GM20431 (cell line): ENCODE measurements around the gene NTSR2.

Experiments
- in situ Hi-C: fragments of 300-500 bp; cut with MseI, MboI; formaldehyde crosslinking; loops from one replicate; pipeline ENCODE4 v1.15.0; 2020; ENCODE audit warnings: low sequenced_read_pairs; ENCODE audit not compliant: unreplicated experiment

The NTSR2 gene

DNA sequence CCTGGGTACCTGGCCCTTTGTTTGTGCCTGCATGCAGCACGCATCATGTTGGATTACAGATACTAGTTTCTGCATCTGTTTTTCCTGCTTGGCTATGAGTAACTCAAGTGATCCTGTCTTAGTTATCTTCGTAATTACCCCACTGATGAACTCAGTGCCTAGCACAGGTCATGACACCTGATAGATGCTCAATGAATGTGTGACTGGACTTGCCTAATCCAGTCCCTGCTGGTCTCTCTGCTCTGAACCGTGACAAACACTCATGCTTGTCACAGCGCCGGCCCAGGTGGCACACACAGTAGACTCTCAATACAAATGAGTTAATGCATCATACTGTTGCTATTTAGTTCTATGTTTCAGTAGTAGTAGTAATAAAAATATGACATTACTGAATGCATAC is 31.2 kb upstream of the NTSR2 start:
- in situ Hi-C loops = no loop called here

DNA sequence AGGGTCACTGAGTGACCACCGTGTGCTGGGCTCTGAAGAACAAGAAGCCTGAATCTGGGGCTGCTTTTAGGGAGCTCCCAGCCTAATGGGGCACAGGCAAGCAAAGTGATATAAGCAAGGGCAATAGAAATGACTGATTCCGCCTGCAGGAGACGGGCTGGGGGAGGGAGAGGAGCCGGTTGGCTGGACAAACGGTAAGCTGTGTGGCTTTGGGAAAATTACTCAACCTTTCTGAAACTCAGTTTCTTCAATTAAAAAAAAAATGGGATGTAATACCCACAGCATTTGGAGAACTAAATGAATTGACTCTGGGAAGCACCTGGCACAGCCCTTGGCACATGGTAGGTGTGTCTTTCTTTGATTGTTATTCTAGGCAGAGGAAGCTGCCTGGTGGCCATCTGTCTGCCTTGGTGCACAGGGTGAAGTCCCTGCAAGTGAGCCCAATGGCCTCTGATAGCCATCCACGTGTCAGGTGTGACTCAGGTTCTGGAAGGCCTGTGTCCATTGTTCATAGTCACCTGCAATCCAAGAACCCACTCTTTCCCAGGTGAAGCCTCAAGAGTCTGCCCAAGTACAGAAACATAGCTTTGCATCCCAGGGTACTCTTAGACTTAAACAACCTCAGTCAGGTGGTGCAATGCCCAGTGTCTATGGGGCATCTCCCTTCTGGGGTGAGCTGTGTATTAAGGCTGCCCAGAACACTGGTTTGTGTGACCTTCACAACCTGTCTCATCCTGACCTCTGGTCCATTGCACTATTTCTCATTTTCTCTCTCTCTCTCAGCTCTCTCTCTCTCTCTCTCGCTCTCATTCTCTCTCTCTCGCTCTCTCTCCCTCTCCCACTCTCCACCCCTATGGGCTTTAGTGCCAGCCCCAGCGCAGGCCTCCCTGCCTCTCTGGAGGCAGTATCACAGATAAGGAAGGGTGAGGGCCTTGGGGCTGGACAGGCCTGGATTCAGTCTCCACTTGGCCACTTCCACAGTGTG is 30.0 kb upstream of the NTSR2 start:
- in situ Hi-C loops = no loop called here

DNA sequence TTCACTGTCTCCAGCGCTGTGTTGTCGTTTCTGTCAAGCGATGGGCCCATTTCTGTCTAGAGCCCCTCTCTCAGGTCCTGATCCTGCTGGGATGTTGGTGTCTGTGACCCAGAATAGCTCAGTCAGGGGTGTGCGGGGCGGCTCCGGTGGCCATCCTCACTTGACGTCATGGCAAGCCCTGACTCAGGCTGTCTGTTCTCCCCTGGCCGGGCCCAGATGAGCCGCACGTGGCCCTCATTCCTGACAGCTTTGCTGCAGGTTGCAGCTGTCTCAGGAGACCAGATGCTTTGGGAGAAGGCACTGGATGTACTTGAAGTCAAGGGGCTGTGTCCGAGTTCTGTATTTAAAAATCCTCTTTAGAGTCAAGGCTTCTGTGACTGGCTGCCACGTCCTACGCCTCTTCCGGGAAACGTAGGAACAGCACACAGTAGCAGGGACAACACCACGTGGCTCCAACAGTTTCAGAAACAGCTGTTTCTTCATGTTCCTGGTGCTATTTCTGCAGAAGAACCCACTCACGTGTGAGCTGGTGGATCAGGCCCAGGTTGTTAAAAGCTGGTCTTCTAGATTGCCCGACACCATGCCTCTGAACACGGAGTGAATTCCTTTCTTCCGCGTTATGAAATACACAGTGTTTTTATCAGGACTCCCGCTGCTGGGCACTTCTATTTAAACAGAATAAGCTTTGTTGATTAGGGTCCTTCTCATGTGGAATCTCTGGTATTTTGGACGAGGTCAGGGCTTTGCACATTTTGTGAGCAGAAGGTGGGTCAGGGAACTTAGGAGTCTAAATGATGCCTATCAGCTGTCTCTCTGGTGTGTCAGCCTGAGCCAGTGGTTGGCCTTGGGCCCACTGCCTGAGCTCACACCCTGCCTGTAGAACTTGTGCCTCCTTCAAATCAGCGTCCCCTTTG is 28.3 kb upstream of the NTSR2 start:
- in situ Hi-C loops = no loop called here

DNA sequence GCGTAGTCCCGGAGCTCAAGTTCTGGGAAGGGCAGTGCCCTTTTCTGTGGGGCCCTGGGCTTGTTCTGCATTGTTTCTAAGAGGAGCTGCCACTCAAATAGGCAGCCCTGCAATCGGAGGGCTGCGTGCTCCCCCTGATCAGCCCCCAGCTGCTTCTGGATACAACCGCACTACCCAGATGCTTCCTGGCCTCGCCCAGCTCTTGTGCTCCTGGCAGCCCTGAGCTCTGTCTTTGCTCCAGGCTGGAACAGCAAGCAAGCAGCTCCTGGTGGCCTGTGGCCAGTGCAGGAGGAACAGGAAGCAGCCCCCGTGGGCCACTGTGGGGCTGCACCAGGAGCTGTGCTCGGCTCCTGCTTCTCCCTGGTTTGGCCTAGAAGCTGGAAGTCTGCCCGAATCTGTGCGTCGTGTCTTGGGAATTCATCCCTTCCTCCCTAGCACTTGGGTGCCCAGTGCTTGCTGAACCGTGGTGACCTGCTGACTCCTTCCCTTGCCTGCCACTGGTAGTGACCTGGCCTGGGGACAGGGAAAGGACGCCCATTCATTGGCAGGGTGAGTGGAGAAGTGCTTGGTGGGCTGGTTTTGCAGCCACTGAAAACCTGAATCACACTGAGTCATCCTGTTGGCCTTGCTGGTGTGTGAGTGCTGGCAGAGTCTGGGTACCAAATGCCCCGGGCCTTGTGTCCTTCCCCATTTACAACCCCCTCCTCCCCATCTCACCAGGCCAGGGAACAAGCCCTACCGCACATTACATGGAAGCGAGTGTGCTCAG is 27.3 kb upstream of the NTSR2 start:
- in situ Hi-C loops = no loop called here

DNA sequence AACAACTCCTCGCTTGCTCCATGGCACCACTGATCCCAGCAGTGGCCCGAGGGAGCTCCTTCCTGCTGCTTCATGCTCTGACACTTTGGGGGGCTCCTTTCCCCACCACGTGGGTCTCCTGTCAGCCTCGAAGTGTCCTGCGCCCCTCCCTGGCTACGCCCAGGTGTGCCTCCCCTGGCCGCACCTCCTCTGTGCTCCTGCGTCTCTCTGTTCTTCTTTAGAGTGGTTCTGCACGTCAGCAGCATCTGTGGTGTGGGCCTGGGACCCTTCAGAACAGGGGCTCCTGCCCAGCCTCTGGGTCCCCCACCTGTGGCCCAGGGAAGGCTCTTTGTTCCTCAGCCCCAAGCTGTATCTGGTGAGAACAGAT is 26.7 kb upstream of the NTSR2 start:
- in situ Hi-C loops = no loop called here

DNA sequence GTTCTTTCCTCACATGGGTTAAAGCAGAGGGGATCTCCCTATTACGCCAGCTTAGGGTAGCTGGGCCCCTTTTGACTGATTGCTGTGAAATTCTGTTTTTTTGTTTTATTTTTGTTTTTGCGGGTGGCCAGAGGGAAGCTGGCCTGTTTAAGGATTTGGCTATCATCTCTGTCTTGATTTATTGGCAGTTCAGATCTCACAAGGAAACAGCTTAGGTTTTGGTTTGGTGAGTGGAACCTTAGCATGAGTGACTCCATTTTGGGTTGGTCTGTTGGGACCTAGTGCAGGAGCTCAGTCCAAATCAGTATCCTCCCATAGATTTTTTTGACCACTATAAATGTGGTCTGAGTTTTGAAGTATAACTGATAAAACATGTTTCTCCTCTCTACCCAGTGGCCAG is 25.6 kb upstream of the NTSR2 start:
- in situ Hi-C loops = no loop called here

DNA sequence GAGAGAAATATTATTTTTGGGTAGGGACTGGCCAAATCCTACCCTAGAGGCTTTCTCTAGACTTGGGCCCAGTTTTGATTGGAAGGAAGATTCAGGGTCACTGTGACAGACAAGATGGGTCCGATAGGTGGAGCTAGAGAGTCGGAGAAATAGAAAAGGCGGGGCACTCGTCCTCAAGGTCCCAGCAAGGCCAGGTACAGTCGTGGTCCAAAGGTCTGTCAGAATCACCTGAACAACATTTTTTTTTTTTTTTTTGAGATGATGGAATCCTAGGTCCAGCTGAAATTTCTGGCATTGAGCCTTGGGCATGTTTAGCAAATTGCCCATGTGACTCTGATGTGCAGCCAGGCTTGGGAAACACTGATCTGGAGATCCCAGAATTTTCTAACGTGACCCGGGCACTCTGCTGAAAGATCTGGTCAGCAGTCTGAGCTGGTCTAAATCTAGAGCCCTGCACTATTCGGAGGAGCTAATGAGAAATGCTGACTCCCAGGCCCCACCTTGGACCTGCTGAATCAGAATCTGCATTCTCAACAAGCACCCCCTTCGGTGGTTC is 23.0 kb upstream of the NTSR2 start:
- in situ Hi-C loops = loop anchor here (5.0 kb wide), 1 partner anchor 89 kb away; no protein-coding TSS in a partner anchor

DNA sequence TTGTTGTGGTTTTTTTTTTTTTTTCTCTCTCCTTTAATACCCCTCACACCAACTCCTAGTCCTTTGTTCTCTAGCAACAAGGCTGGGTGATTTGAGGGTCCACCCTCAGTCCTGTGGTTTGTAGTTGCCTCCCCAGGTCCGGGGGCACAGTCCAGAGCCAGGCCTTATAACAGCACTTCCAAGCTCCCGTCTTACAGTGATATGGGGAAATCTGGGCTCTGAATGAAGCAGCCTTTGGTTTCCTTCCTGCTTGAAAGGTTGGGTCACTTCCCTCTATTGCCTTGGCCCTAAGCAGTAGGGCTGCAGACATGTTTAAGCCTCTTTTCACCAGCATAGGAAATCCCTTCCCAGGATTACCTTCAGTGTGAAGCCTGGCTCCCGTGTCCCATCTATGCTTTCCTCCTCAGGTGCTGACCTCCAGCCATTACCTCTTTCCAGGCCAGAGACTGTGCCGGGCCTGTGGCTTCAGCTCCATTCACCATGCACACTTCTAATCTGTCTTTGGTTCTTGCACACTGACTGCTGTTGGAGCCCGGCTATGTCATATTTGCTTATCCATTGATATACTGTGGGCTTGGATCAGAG is 21.2 kb upstream of the NTSR2 start:
- in situ Hi-C loops = loop anchor here (5.0 kb wide), 1 partner anchor 91 kb away; no protein-coding TSS in a partner anchor

DNA sequence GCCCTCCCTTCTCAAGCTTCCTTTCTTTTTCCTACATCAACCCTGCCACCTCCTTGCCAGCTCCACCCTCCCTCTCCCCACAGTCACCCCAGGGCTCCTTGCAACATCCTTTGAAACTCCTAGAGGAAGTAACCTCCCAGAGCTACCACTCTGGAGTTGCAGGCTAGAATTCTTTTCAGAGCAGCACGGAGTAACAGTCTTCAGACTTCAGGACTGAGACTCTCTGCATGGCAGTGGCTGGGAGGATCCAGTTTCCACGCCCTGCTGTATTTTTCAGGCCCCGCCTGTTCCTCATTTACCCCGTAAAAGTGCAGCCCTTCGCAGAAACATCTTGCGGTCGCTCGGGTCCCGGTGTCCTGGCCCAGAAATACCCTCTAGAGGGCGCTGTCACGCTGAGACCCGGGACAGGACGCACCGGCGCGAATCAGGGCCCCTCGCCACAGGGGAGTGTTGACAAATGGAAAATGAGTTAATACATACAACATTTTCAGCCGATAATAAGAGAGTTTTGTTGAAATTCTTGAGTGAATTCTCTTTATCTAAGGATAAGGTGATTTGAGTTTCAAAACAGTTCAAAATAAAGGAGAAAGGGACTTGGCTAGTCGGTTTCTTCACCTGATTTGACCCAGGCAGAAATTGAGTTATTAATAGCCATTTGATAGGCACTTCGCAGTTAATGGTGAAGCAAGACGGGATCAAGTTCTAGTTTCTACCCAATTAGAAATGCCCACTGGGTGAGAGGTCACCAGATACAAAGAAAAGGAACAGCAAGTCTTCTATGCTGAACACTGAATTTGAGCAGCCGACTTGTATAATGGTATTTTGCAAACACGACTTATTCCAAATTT is 18.5 kb upstream of the NTSR2 start:
- in situ Hi-C loops = no loop called here

DNA sequence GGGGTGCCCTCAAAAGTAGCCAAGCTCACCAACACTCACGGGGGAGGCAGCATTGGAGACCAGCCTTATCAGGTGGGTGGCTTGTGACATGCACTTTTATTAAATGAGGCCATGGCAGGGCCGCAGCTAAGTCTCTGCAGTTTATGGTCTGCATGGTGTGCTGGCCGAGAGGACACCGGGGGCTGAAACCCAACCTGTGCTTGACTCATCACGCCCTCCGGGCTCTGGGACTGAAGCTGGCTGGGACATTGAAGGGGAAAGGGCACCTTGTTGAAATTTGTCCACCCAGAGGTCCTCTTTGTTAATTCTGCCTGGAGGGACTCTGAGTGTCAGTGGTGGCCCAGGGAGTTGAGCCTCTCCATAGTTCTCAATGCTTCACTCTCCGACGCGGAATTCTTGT is 17.7 kb upstream of the NTSR2 start:
- in situ Hi-C loops = no loop called here

DNA sequence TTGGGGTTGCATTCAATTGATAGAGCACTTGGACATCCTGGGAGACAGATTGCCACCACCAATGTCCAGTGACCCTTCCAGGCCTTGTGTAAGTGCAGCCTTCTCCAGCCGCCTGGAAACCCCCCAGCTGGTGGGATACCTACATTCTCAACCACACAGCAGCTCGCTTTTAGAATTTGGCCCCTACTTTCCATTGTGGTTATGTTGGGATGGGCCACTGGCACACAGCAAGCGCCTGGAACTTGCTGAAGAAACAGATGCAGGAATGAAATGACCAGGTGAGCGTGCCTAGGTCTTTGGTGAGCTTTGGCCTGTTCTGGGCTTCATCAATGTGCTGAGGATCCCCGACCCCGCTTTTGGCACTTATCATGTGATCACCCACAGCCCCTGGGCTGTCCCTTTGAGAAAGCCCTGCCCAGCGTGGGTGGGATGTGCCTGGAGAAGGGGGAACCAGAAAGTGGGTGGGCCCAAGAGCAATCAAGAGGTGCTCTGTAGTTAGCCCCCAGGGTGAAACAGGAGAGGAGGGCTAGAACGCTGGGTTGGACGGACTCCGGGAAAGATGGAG is 16.0 kb upstream of the NTSR2 start:
- in situ Hi-C loops = no loop called here

DNA sequence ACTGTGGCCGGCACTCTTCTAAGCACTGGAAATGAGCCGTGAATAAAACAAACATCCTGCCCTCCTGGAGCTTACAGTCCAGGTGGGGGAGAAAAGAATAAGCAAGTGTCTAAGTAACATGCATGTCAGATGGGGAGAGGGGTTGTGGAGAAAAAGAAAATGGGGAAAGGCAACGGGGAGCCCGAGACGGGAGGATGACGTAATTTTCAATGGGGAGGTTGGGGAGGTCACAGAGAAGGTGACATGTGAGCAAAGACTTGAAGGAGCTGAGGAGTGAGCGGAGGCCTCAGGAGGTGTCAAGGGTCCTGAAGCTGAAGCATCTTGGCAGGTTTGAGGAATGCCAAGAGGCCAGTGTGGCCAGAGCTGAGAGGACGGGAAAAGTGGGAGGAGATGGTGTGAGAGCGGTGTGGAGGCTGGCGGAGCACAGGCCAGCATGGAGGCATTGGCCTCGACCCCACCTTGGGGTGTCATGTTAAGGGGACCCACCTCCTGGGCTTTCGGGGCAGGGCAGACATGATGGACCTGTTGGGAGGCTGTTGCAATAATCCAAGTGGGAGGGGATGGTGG is 15.0 kb upstream of the NTSR2 start:
- in situ Hi-C loops = no loop called here

DNA sequence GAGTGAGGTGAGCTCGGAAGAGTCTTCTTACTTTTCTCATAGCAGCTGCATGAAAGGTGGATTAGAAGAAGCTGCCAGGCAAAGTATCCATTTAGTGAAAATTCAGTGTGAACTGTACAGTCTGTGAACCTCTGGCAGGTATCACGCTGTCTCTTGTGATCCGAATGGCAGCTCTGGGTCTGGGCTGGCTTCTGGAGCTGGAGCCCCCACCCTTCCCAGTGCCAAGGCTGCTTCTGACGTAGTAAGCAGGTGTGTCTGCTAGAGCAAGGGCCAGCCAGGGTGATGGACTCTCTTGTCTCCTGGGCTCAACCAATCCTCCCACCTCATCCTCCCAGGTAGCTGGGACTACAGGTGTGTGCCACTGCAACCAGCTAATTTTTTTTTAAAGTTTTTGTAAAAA is 14.0 kb upstream of the NTSR2 start:
- in situ Hi-C loops = no loop called here

DNA sequence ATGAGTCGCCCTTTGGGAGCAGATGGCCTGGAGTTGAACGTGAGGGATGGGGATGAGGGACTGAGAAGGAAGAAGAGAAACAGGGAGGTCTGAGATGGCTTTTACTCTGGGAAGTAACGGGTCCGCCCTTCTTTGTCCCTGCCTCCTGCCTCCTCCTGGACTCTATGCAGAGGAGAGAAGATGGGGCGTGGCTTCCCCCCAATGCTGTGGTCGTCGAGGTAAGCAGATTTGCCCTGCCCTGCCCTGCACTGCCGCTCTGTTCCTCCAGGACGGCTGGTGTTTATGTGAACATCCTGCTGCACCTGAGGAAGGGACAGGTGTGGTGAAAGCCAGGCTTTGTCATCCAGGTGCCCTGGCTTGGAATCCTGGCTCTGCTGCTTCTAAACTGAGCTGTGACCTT is 13.5 kb upstream of the NTSR2 start:
- in situ Hi-C loops = no loop called here

DNA sequence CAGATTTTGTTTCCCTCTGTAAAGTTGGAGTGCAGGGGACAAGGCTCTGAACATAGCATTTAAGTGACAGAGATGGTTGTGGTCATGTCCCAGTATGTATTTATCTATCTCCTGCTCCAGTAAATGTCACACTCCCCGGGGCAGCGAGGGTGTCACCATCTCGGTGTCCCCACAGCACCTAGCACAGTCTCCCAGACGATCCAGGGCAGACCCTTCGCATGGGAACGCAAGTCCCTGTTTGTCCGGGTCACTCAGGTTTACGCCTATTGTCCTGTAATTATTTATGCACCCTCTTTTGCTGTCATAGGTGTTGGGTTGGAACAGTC is 12.6 kb upstream of the NTSR2 start:
- in situ Hi-C loops = no loop called here

DNA sequence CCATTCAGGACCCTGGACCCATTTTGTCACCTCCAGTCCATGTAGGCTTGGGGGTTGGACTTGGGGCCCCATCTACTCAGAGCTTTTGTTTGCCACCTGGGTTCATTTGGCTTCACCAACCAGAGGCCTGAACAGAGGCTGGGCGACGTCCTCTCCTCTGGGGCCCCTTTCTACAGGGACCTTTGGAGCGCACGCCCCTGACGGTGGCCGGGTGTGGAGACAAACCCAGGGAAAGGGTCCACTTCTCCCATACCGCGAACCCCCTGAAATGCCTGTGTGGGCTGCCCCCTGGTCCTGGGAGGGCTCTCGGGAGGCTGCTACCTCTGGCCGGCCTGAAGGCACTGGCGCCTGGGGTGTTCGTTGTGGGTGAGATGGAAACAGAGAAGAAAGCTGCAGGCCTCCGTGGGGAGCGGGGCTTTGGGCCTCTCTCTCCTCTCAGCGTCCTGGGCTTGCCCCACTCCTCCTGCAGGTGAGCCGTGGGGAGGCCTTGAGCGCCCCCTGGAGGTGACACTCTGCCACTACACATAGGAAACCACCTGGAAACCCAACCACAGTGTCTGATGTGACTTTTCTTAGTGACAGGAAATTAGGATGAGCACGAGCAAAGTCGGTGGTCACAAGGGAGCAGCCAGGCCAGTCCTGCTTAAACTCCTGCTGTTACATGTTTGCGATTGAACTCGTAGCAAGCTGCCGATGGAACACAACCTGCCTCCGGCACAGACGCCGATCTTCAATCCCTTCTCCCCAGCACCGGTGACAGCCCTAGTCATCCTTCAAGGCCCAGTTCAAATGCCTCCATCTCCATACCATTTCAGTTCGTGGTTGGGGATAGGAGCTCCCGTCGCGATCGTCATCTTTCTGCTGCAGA is 12.0 kb upstream of the NTSR2 start:
- in situ Hi-C loops = no loop called here
